ENCODE measurements around the gene NXPH4. TPM values are rescaled to one million over a fixed set of nuclear protein-coding genes. Genes with fewer than 3 reads are reported as not detected.

The NXPH4 gene
- total and polyA plus RNA-seq, 10 of the 15 experiments (the other 5 are each of a cell fraction or from before 2014, with no cell fraction given) = 0.03 to 0.26 TPM; not detected in 8

DNA sequence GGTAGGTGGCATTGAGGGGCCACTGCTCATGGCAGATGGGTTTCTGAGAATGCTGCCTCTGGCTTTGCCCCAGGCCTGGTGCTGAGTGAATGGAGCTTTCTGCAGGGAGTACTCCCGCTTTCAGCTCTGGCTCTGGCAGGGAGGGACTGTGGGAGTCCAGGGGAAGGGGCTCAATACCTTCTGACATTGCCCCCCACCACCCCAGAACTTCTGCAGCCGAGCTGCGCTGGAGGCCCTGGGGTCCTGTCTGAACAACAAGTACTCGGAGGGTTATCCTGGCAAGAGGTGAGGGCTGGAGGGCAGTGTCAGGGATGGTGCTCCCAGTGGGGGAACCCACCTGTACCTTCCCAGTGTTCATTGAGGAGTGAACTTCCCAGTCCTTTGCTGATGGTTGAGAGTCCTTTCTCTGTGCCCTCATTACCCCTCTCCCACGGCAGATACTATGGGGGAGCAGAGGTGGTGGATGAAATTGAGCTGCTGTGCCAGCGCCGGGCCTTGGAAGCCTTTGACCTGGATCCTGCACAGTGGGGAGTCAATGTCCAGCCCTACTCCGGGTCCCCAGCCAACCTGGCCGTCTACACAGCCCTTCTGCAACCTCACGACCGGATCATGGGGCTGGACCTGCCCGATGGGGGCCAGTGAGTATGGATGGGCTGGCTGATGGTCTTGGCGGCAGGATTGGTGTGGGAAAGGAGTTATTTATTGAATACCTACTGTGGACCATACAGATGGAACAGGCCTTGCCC is 14.9 kb downstream of the NXPH4 start:
- no peak for FAIRE-seq
- H3K9me3 ChIP-seq (replicated peaks; ENCODE audit: control insufficient read depth, insufficient read depth, low read length) = no peaks in the 10 kb centered on the region
- 85% methylated on average over 13 of the region's 13 CpGs for WGBS (ENCODE audit: insufficient coverage, insufficient replicate concordance, low lambda C conversion rate, missing lambda C conversion rate)
- TF ChIP-seq EZH2 (IDR thresholded peaks at IDR 0.05; ENCODE audit: borderline replicate concordance, control insufficient read depth, low read depth, low read length) = no peak
- TF ChIP-seq POLR2A (IDR thresholded peaks at IDR 0.05; ENCODE audit: low read depth, low read length) = peak; percentile 39; the same call in 1 of the 2 replicates
- no peaks in the 10 kb centered on the region for H4K20me1 ChIP-seq (ENCODE audit: control insufficient read depth, insufficient read depth)
- H3K79me2 ChIP-seq (ENCODE audit: control insufficient read depth, insufficient read depth, low read length) = peaks cover 22% of the 10 kb centered on the region
- peak overlapping the region; percentile 79 for H3K4me3 ChIP-seq
- no peak overlapping the region for H2AFZ ChIP-seq (ENCODE audit: control insufficient read depth, low read depth, low read length)
- in situ Hi-C loops (cut with MboI) (no loop called here), intact Hi-C loops (cut with micrococcal nuclease; ENCODE audit: unreplicated experiment) (no loop called here)
- DNase-seq (ENCODE audit: low read depth, low spot score) = no peak
- no peak for ATAC-seq
- H3K27ac ChIP-seq (ENCODE audit: control insufficient read depth, insufficient read depth) = peak overlapping the region; percentile 93; the same call in 1 of the 2 replicates
- peaks cover 25% of the 10 kb centered on the region for H3K4me1 ChIP-seq (ENCODE audit: control insufficient read depth, insufficient read depth, low read length)
- ChIA-PET POLR2A (interaction anchor here (2.6 kb wide), 1 partner anchor 9 kb away, joined by 15 read pairs; no protein-coding TSS in a partner anchor), SMC1A (ENCODE audit: uncharacterized antibody, unreplicated experiment) (interaction anchor here (2.4 kb wide), 1 partner anchor 17 kb away, joined by 36 read pairs; no protein-coding TSS in a partner anchor), CTCF (interaction anchor here (1.4 to 7.8 kb wide), 3 partner anchors 9 to 227 kb away, joined by 4 to 202 read pairs (median 124); a partner anchor contains a TSS), RAD21 (ENCODE audit: unreplicated experiment) (interaction anchor here (1.3 to 3.1 kb wide), 3 partner anchors 8 to 18 kb away, joined by 4 to 36 read pairs (median 28); a partner anchor contains a TSS)
- H3K27me3 ChIP-seq (replicated peaks in 1 of 2; ENCODE audit: control insufficient read depth in 2 of 2, insufficient read depth in 2 of 2, low read length in 1 of 2) = no peaks in the 10 kb centered on the region
- H3K4me2 ChIP-seq (ENCODE audit: control insufficient read depth, insufficient read depth) = peak overlapping the region; percentile 99
- peak overlapping the region; percentile 97 for H3K9ac ChIP-seq (ENCODE audit: control insufficient read depth, insufficient read depth, low read length)
- H3K36me3 ChIP-seq (ENCODE audit: control insufficient read depth in 2 of 2, insufficient read depth in 2 of 2, low read length in 1 of 2) = peaks cover 23 to 28% of the 10 kb centered on the region in 2 experiments
- no TSS peak for BruUV-seq (replicated peaks)

DNA sequence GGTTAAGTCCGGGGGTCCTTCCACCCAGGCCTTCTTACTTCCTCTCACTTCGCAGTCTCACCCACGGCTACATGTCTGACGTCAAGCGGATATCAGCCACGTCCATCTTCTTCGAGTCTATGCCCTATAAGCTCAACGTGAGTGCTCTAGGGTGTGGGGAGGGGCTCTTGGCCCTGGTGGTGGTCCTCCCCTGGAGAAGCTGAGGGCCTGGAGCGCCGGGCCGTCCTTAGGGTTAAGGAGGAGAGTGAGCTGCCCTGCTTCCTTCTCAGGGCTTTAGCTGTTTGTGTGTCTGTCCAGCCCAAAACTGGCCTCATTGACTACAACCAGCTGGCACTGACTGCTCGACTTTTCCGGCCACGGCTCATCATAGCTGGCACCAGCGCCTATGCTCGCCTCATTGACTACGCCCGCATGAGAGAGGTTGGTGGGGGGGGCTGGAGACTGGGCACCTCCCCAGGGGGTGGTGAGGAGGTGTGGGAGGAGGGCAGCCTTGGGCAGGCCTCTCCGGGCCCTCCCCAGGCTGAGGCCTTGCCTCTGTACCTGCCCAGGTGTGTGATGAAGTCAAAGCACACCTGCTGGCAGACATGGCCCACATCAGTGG is 15.7 kb downstream of the NXPH4 start:
- Histone ChIP-seq H3K27me3 (replicated peaks in 1 of 2; ENCODE audit: control insufficient read depth in 2 of 2, insufficient read depth in 2 of 2, low read length in 1 of 2) (no peaks in the 10 kb centered on the region), H3K9me3 (replicated peaks; ENCODE audit: control insufficient read depth, insufficient read depth, low read length) (no peaks in the 10 kb centered on the region), H3K4me1 (ENCODE audit: control insufficient read depth, insufficient read depth, low read length) (peaks cover 19% of the 10 kb centered on the region), H2AFZ (ENCODE audit: control insufficient read depth, low read depth, low read length) (no peak overlapping the region), H3K36me3 (ENCODE audit: control insufficient read depth in 2 of 2, insufficient read depth in 2 of 2, low read length in 1 of 2) (peaks cover 23 to 28% of the 10 kb centered on the region in 2 experiments), H3K4me3 (no peak overlapping the region), H3K27ac (ENCODE audit: control insufficient read depth, insufficient read depth) (no peak overlapping the region), H4K20me1 (ENCODE audit: control insufficient read depth, insufficient read depth) (no peaks in the 10 kb centered on the region), H3K9ac (ENCODE audit: control insufficient read depth, insufficient read depth, low read length) (no peak overlapping the region), H3K4me2 (ENCODE audit: control insufficient read depth, insufficient read depth) (no peak overlapping the region), H3K79me2 (ENCODE audit: control insufficient read depth, insufficient read depth, low read length) (peaks cover 22% of the 10 kb centered on the region)
- DNase-seq (ENCODE audit: low read depth, low spot score) = no peak
- POLR2A ChIA-PET = interaction anchor here (0.5 kb wide), 1 partner anchor 21 kb away, joined by 3 read pairs; no protein-coding TSS in a partner anchor
- intact Hi-C loops (cut with micrococcal nuclease; ENCODE audit: unreplicated experiment) (no loop called here), in situ Hi-C loops (cut with MboI) (no loop called here)
- CTCF ChIA-PET = interaction anchor here (0.6 to 6.9 kb wide), 6 partner anchors 11 to 535 kb away, joined by 3 to 124 read pairs (median 4); no protein-coding TSS in a partner anchor
- ATAC-seq = no peak
- RAD21 ChIA-PET (ENCODE audit: unreplicated experiment) = interaction anchor here (1.3 kb wide), 1 partner anchor 11 kb away, joined by 4 read pairs; no protein-coding TSS in a partner anchor
- FAIRE-seq = no peak
- BruUV-seq (replicated peaks) = no TSS peak
- 94% methylated on average over 19 of the region's 19 CpGs for WGBS (ENCODE audit: insufficient coverage, insufficient replicate concordance, low lambda C conversion rate, missing lambda C conversion rate)
- SMC1A ChIA-PET (ENCODE audit: uncharacterized antibody, unreplicated experiment) = no interaction called here
- TF ChIP-seq, protein P1, sequence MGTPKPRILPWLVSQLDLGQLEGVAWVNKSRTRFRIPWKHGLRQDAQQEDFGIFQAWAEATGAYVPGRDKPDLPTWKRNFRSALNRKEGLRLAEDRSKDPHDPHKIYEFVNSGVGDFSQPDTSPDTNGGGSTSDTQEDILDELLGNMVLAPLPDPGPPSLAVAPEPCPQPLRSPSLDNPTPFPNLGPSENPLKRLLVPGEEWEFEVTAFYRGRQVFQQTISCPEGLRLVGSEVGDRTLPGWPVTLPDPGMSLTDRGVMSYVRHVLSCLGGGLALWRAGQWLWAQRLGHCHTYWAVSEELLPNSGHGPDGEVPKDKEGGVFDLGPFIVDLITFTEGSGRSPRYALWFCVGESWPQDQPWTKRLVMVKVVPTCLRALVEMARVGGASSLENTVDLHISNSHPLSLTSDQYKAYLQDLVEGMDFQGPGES (IDR thresholded peaks at IDR 0.05) = no peak
- TF ChIP-seq, protein P2, sequence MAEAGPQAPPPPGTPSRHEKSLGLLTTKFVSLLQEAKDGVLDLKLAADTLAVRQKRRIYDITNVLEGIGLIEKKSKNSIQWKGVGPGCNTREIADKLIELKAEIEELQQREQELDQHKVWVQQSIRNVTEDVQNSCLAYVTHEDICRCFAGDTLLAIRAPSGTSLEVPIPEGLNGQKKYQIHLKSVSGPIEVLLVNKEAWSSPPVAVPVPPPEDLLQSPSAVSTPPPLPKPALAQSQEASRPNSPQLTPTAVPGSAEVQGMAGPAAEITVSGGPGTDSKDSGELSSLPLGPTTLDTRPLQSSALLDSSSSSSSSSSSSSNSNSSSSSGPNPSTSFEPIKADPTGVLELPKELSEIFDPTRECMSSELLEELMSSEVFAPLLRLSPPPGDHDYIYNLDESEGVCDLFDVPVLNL (IDR thresholded peaks at IDR 0.05; ENCODE audit: low read depth, low read length) = no peak
- TF ChIP-seq TARDBP (IDR thresholded peaks at IDR 0.05; ENCODE audit: borderline replicate concordance) (no peak), SMC3 (IDR thresholded peaks at IDR 0.05; ENCODE audit: borderline replicate concordance, low read length) (no peak)
